ENCODE results near the gene DIP2A.

The DIP2A gene

DNA sequence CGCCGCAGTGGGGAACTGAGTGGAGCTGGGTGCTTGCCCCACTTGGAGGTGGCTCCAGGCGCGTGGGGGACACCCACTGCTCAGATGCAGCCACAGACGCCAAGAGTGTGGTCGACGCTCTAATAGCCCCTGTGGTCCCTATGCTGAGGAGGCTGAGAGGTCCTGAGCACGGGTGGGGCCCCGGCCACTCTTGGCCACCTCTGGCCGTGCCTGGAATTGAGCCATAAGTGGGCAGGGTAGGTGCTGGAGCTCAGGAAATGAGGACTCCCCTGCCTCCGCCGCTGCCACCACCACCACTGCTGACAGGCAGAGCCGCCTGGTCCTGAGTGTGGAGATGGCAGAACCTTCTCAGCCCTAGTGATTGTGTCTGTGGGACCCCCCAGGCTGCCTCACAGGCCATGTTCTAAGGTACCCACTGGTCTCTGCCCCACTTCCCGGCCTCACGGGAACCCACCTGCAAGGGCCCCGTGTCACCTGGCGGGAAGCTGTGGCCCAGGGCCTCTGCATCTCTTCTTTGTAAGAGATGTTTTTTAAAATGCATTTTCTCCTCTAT, 34.6 kb upstream of the DIP2A start:
- no peak overlapping the region for H3K4me3 ChIP-seq (ENCODE audit: low read depth, low read length)
- H3K4me1 ChIP-seq, result no peaks in the 10 kb centered on the region
- TF ChIP-seq, protein P1, sequence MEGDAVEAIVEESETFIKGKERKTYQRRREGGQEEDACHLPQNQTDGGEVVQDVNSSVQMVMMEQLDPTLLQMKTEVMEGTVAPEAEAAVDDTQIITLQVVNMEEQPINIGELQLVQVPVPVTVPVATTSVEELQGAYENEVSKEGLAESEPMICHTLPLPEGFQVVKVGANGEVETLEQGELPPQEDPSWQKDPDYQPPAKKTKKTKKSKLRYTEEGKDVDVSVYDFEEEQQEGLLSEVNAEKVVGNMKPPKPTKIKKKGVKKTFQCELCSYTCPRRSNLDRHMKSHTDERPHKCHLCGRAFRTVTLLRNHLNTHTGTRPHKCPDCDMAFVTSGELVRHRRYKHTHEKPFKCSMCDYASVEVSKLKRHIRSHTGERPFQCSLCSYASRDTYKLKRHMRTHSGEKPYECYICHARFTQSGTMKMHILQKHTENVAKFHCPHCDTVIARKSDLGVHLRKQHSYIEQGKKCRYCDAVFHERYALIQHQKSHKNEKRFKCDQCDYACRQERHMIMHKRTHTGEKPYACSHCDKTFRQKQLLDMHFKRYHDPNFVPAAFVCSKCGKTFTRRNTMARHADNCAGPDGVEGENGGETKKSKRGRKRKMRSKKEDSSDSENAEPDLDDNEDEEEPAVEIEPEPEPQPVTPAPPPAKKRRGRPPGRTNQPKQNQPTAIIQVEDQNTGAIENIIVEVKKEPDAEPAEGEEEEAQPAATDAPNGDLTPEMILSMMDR (IDR thresholded peaks at IDR 0.05; ENCODE audit: low read depth, low read length), result no peak
- H3K9me3 ChIP-seq, result no peaks in the 10 kb centered on the region
- DNase-seq, result no peak
- H3K27me3 ChIP-seq, result no peaks in the 10 kb centered on the region
- H3K36me3 ChIP-seq, result peaks cover 46% of the 10 kb centered on the region

DNA sequence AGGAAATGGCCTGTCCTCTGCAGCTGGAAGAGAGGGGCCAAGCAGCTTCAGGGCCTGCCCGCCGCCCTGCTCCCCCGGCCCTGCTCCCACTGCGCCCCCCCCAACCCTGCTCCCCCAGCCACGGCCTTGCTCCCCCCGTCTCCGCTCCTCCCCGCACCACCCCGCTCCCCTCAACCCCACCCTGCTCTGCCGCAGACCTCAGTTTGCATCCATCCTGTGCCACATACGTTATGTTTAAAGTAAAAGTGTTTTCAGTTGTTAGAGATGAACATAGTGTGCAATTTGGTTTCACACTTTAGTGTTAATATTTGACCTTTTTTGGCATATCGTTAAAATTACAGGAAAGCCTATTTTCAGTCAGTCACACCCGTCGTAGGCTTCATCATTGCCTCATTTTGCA, 34.1 kb upstream of the DIP2A start:
- Histone ChIP-seq H3K4me1 (no peaks in the 10 kb centered on the region), H3K36me3 (peaks cover 46% of the 10 kb centered on the region), H3K9me3 (no peaks in the 10 kb centered on the region), H3K4me3 (ENCODE audit: low read depth, low read length) (no peak overlapping the region), H3K27me3 (no peaks in the 10 kb centered on the region)
- TF ChIP-seq, protein P1 (IDR thresholded peaks at IDR 0.05; ENCODE audit: low read depth, low read length), result no peak
- no peak for DNase-seq

DNA sequence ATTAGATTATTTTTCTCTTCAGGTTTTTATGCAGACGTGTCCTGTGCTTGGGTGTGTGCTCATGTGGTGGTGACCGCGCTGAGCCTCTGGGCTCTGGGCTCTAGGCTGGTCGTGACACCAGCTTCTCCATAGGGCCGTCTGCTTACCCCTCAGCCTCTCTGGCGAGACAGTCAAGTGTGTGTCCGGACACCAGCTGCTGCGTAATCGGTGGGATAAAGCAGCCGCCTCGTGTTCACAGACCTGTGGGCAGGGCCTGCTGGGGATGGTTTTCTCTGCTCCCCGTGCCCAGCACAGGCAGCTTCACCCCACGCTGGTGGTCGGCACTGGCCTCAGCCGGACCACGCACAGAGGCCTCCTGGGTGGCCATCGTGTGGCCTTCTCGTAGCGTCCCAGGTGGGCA, 33.6 kb upstream of the DIP2A start:
- H3K9me3 ChIP-seq, result no peaks in the 10 kb centered on the region
- peaks cover 49% of the 10 kb centered on the region for H3K36me3 ChIP-seq
- TF ChIP-seq, protein P1 (IDR thresholded peaks at IDR 0.05; ENCODE audit: low read depth, low read length), result no peak

DNA sequence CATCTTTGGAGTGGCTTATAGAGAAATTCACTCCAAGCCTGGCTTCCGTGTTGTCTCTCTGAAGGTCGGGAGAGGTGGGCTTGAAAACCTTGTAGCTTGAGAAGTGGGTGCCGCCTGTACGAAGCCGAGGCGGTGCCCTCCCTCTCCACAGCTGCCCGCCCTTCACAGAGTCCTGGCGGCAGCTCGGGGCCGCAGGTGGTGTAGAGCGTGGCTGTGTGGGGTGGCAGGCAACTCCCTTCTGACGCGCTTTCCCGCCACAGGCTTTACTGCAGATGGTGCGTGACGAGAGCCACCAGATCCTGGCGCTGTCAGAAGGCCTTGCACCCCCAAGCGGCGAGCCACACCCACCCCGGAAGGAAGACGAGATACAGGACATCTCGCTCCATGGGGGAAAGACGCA, 33.1 kb upstream of the DIP2A start:
- Histone ChIP-seq H3K4me1 (no peaks in the 10 kb centered on the region), H3K4me3 (ENCODE audit: low read depth, low read length) (no peak overlapping the region), H3K36me3 (peaks cover 53% of the 10 kb centered on the region), H3K27me3 (no peaks in the 10 kb centered on the region), H3K9me3 (no peaks in the 10 kb centered on the region)
- TF ChIP-seq, protein P1 (IDR thresholded peaks at IDR 0.05; ENCODE audit: low read depth, low read length), result no peak
- DNase-seq, result no peak

More for the DNA sequence above, 33.6 kb upstream of the DIP2A start:
- H3K4me1 ChIP-seq, result no peaks in the 10 kb centered on the region
- no peak overlapping the region for H3K4me3 ChIP-seq (ENCODE audit: low read depth, low read length)
- H3K27me3 ChIP-seq, result no peaks in the 10 kb centered on the region
- DNase-seq, result no peak

DNA sequence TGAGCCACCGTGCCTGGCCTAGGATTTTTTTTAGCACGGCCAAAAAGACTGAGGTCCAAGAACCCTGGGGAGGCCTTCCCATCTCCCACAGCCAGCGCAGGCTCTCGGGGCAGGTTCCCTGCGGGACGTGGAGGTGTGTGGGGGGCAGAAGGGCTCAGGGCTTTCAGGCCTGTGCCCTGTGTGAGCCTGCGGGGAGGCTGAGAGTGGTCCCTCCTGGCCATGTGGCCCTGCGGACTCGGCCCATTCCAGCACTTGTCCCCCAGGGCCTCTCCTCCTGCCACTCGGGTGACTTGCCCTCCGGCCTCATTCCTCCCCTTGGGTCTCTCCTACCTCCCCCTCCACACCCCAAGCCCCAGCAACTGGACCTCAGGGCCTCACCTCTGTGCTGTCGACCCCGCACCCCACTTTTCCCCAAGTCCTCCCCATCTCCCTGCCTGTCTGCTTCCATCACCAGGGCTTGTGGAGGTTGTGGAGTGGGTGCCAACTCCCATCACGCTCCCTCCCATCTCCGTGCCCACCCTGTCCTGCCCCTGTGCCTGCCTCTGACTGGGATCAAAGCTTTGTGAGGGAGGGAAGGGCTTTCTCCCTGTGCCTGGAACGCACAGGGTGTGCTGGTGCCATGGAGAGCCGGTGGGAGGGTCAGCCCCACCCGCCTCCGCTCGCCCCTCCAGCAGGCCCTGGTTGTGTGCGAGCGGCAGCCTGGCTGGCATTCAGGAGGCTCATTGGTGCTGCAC, 32.2 kb upstream of the DIP2A start:
- H3K9me3 ChIP-seq, result no peaks in the 10 kb centered on the region
- H3K4me1 ChIP-seq, result no peaks in the 10 kb centered on the region
- no peak overlapping the region for H3K4me3 ChIP-seq (ENCODE audit: low read depth, low read length)
- DNase-seq, result no peak
- TF ChIP-seq, protein P1 (IDR thresholded peaks at IDR 0.05; ENCODE audit: low read depth, low read length), result no peak
- peaks cover 54% of the 10 kb centered on the region for H3K36me3 ChIP-seq
- H3K27me3 ChIP-seq, result no peaks in the 10 kb centered on the region

DNA sequence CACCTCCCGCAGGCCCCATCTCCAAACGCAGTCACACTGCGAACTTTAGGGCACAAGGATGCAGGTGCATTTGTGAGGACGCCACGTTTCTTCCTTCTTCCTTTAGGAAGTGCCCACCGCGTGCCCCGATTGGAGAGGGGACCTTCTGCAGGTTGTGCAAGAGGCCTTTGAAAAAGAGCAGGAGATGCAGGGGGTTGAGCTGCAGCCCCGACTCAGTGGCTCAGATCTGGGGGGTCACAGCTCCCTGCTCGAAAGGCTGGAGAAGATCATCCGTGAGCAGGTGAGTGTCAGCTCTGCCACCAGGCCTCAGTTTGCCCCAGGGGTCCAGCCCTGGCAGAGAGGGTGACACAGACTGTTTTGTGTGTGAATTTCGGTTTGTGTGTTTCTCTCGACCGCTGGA, 31.2 kb upstream of the DIP2A start:
- no peaks in the 10 kb centered on the region for H3K9me3 ChIP-seq
- peaks cover 55% of the 10 kb centered on the region for H3K36me3 ChIP-seq
- H3K4me1 ChIP-seq, result no peaks in the 10 kb centered on the region
- no peak overlapping the region for H3K4me3 ChIP-seq (ENCODE audit: low read depth, low read length)
- no peaks in the 10 kb centered on the region for H3K27me3 ChIP-seq
- TF ChIP-seq, protein P1 (IDR thresholded peaks at IDR 0.05; ENCODE audit: low read depth, low read length), result no peak
- no peak for DNase-seq

Data from BE2C (cell line).